ENCODE results near the gene FOXL2NB. TPM values are rescaled to one million over a fixed set of nuclear protein-coding genes. Genes with fewer than 3 reads are reported as not detected.

The FOXL2NB gene
- total RNA-seq = 1.5 TPM

DNA sequence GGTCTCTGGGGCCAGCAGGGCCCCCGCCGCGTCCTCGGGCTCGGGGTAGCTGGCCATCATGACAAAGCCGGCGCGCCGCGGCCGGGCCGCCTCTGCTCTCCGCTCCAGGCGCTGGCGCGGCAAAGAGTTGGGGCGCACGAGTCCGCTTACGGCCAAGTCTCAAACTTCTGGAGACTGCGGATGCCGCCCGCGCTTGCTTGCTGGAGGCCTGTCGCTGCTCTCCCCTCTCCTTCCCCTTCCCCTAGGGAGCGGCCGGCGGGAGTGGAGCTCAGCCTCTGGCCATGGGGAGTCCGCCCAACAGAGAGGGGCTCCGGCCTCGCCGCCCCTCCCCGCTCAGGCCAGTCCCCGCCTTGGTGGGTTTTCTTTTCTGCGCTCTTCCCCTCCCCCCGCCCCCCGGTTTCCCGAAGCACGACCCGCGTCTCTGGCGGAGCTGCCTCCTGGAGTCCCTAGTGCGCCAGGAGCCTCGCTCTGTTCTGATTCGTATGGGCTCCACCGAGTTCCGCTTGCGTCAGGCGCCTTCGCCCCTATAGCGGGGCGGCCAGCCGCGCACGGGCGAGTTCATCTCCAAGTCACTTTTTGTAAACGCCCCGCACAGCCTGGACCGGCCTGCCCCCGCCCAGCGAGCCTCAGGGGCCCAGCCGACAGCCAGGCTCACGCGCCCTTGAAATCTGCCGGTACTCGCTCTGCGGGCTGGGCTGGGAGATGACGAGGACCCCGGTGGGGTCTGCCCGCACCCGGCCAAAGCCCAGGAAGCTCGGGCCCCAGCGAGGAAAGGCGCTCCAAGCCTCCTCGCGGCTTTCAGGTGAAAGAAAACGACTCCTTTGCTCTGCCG lies at the start of gene FOXL2NB, which contains the start of gene FOXL2:
FOXL2NB (plus strand) TSS at position 555 of the 832 bp plus-strand sequence; CDS start at position 703, 148 bp downstream.
FOXL2 (minus strand) TSS at position 475 of the 832 bp plus-strand sequence; CDS start at position 60, 415 bp downstream.
- Histone ChIP-seq H3K36me3 (no peaks in the 10 kb centered on the region), H3K9me3 (no peaks in the 10 kb centered on the region), H3K27me3 (peaks cover 11% of the 10 kb centered on the region), H3K4me3 (peak within 1 kb of the TSS; percentile 45 to 59), H3K27ac (peak within 1 kb of the TSS; percentile 66), H3K4me1 (peaks cover 43% of the 10 kb centered on the region)
- TF ChIP-seq POLR2A (IDR thresholded peaks at IDR 0.05) (peak in 1 of 2 donors; percentile 20), POLR2AphosphoS5 (IDR thresholded peaks at IDR 0.05; ENCODE audit: insufficient read depth in 1 of 2, low read depth in 1 of 2) (peak in 1 of 2 donors; percentile 86)
- TF ChIP-seq, protein P1, sequence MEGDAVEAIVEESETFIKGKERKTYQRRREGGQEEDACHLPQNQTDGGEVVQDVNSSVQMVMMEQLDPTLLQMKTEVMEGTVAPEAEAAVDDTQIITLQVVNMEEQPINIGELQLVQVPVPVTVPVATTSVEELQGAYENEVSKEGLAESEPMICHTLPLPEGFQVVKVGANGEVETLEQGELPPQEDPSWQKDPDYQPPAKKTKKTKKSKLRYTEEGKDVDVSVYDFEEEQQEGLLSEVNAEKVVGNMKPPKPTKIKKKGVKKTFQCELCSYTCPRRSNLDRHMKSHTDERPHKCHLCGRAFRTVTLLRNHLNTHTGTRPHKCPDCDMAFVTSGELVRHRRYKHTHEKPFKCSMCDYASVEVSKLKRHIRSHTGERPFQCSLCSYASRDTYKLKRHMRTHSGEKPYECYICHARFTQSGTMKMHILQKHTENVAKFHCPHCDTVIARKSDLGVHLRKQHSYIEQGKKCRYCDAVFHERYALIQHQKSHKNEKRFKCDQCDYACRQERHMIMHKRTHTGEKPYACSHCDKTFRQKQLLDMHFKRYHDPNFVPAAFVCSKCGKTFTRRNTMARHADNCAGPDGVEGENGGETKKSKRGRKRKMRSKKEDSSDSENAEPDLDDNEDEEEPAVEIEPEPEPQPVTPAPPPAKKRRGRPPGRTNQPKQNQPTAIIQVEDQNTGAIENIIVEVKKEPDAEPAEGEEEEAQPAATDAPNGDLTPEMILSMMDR (IDR thresholded peaks at IDR 0.05) = no peak
- no peak for DNase-seq (ENCODE audit: extremely low spot score in 2 of 2)
- intact Hi-C loops (cut with DNase I) = no loop called here

DNA sequence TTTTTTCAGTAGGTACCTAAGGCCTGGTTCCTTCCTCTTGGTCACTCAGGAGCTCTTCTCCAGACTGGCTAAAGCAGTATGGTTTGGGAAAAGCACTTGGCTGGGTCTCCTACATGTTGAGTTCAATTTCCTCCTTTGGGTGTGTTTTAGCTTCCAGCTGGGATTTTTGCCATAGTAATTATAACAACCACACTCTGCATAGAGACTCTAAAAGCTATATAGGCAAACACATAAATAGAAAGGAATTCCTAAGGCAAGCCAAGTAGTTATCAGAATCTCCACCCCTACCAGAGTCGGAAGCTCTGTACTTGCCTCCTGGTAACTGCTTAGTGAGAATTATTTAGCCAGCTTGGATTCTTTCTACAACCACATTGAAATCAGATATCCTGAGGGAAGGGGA lies 48.7 kb upstream of the FOXL2NB start:
- TF ChIP-seq POLR2AphosphoS5 (IDR thresholded peaks at IDR 0.05; ENCODE audit: insufficient read depth in 1 of 2, low read depth in 1 of 2) = no peak
- TF ChIP-seq POLR2A (IDR thresholded peaks at IDR 0.05) = no peak
- H3K9me3 ChIP-seq = no peaks in the 10 kb centered on the region
- intact Hi-C loops (cut with DNase I) = no loop called here
- no peak for DNase-seq (ENCODE audit: extremely low spot score in 2 of 2)
- no peaks in the 10 kb centered on the region for H3K27me3 ChIP-seq
- H3K27ac ChIP-seq = no peak overlapping the region
- H3K36me3 ChIP-seq = no peaks in the 10 kb centered on the region
- no peak overlapping the region for H3K4me3 ChIP-seq
- no peaks in the 10 kb centered on the region for H3K4me1 ChIP-seq

DNA sequence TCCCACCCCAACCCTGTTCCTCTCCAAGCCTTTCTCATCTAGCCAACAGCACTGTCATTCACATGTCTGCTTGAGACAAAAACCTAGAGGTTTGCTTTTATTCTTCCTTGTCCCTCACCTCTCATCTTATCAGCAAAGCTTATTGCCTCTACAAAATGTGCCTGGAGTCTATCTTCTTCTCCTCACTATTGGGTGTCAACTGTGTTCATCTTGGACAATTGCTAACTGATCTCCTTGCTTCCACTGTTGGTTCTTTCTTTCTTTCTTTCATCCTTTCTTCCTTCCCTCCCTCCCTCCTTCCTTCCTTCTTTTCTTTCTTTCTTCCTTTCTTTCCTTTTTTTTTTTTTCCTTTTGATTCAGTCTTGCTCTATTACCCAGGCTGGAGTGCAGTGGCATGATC lies 48.3 kb upstream of the FOXL2NB start:
- TF ChIP-seq POLR2A (IDR thresholded peaks at IDR 0.05) = no peak
- DNase-seq (ENCODE audit: extremely low spot score in 2 of 2) = no peak
- H3K36me3 ChIP-seq = no peaks in the 10 kb centered on the region
- no peak overlapping the region for H3K27ac ChIP-seq
- H3K27me3 ChIP-seq = no peaks in the 10 kb centered on the region
- intact Hi-C loops (cut with DNase I) = no loop called here
- H3K9me3 ChIP-seq = no peaks in the 10 kb centered on the region
- H3K4me1 ChIP-seq = no peaks in the 10 kb centered on the region
- no peak overlapping the region for H3K4me3 ChIP-seq

DNA sequence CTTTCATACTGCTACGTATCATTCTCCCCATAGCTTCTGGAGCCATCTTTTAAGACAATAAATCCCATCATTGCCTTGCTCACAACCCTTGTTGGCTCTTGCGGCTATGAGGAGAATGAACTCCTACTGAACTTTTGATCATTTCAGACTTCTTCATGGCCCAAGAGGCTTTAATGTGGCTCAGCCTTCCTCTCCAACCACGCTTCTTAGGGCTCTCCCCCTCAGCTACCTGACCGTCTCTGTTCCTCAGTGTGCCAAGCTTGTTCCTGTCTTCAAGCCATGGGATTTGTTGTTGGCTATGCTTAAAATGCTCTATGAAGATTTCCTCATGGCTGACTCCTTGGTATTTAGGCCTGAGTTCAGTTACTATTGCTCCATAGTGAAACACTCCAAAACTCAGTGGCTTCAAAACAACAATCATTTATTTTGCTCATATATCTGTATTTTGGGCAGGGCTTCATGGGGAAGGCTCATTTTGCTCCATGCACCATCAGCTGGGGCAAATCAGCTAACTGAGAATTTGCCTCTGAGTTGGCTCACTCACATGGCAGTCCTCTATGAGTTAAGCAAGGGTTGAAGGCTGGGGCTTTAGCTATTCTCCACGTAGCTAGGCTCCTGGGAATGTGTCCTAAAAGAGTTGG lies 47.5 kb upstream of the FOXL2NB start:
- Histone ChIP-seq H3K36me3 (no peaks in the 10 kb centered on the region), H3K4me1 (no peaks in the 10 kb centered on the region), H3K27ac (no peak overlapping the region), H3K27me3 (no peaks in the 10 kb centered on the region), H3K4me3 (no peak overlapping the region), H3K9me3 (no peaks in the 10 kb centered on the region)
- intact Hi-C loops (cut with DNase I) = no loop called here
- DNase-seq (ENCODE audit: extremely low spot score in 2 of 2) = no peak
- TF ChIP-seq, protein P1 (IDR thresholded peaks at IDR 0.05) = no peak
- TF ChIP-seq POLR2A (IDR thresholded peaks at IDR 0.05) = no peak
- TF ChIP-seq POLR2AphosphoS5 (IDR thresholded peaks at IDR 0.05; ENCODE audit: insufficient read depth in 1 of 2, low read depth in 1 of 2) = no peak

DNA sequence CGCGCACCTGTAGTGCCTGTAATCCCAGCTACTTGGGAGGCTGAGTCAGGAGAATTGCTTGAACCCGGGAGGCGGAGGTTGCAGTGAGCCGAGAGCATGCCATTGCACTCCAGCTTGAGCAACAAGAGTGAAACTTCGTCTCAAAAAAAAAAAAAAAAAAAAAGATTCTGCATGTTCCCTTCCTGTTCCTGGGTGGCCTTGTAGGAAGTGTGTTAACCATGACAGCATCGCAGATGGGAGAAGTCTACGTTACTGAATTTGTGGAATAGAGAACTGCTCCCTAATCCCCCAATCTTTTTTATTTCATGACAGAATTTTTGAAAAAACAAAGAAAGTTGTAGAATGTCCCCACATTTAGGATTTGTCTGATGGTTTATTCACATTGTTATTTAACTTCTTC lies 45.5 kb upstream of the FOXL2NB start:
- Histone ChIP-seq H3K27ac (no peak overlapping the region), H3K4me1 (no peaks in the 10 kb centered on the region), H3K9me3 (no peaks in the 10 kb centered on the region), H3K27me3 (no peaks in the 10 kb centered on the region), H3K36me3 (no peaks in the 10 kb centered on the region), H3K4me3 (no peak overlapping the region)
- DNase-seq (ENCODE audit: extremely low spot score in 2 of 2) = no peak
- TF ChIP-seq POLR2A (IDR thresholded peaks at IDR 0.05) (no peak), POLR2AphosphoS5 (IDR thresholded peaks at IDR 0.05; ENCODE audit: insufficient read depth in 1 of 2, low read depth in 1 of 2) (no peak)
- TF ChIP-seq, protein P1 (IDR thresholded peaks at IDR 0.05) = no peak
- intact Hi-C loops (cut with DNase I) = no loop called here
